Articular chondrocyte of knee joint (primary cell): ENCODE results near the gene MKKS. TPM values are rescaled to one million over a fixed set of nuclear protein-coding genes. Genes with fewer than 3 reads are reported as not detected.

Source experiments
- total RNA-seq: library from RNA; depleted of rRNA; stranded (reverse); fragments of >200 nt; gene quantifications from 2 replicates; pipeline ENCODE4 v1.2.3, GENCODE V29; 2012

Gene MKKS
- 7.6 and 11.8 TPM in 2 replicates for total RNA-seq

DNA sequence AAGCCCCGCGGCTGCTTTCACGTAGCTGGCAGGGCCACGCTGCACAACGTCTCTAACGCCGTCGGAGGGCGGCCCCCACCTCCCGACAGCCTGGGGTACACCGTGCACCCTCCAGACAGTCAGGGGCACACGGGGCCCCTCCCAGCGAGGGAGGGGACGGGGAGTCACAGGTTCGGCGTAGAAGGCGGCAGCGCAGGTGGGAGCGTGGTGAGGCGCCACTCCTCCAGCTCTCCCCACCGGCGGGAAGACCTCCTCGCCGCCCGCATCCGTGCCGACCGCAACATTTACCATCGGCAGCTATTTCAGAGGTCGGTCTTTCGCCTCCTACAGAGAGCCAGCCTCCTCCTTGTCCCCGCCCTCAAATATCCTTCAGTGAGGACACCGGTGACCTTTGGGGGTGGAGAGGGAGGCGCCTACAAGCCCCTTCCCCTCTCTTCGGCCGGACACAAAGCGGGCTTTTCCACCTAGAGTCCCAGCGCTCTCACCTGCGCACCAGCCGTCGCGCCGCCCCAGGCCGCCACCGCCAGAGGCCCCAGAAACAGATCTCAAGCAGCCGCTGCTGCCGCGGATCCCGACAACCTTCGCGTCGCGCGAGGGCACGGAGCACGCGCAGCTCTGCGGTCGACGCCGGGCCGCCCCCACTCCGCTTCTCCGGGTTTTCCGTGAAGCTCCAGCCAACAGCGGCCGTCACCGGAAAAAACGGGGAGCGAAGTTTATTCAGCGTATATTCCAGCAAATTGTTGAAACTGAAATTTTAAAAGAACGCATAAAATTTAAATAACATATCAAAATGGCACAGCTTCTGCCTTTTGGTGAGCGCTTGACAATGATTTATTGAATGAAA is at the start of gene MKKS:
MKKS (minus strand) TSS at position 600 of the 844 bp plus-strand sequence. CDS start 20,708 bp downstream, outside the sequence.

DNA sequence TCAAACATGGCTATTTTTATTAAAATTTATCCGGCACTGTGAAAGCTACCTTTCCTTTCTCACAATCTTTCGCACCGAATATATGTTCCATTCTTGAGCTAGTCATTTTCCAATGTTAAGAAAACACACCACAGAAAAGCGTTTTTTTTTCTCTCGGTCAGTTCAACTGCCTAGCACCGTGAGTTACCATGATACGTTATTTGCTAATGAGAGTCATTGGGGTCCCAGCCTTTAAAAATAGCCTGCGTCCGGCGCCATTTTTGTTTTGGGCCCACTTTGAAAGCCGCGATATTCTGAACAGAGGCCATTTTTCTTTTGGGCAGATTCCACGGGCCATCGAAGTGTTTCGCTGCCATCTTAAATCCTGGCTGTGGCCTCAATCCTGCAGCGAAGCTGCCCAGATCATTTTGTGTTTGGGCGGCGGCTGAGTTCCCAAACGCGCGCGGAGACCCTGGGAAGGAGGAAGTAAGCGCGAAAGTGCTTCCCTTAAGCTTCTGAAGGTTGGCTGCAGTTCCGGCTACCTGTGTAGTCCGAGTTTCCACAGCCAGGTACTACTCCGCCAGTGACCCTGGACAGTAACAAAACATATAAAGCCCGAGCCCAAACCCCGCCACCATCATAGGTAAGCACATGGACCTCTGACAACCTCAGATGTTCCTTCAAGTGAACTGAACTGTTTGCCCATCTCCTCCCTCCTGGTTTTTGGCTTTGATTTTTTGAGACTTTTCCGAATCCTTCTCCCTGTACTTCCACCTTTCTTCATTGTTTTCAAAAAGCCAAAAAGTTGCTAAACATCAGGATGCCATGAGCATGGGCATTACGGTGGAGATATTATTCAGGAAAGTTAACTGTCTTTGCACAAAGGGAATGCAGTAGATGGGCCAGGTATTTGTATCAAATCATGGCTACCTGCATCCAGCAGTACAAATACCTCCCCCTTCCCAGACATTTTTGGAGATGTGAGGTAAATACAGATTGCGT is 1.1 kb upstream of the MKKS start, which contains the start of gene SLX4IP:
SLX4IP (plus strand) TSS at position 474 of the 981 bp plus-strand sequence. CDS start 22,900 bp downstream, outside the sequence.

Other genes with a start within 250 kb of the MKKS start
- gene SNAP25, start 215.4 kb downstream of the MKKS start, total RNA-seq, result not detected in 2 replicates
- 6.4 and 9.2 TPM in 2 replicates for gene SLX4IP, start 1.1 kb upstream of the MKKS start, total RNA-seq
- 71.6 and 155 TPM in 2 replicates for gene JAG1, start 239.8 kb upstream of the MKKS start, total RNA-seq